HG03575 (cell line): Measurements from ENCODE around the gene HGFAC.

Source experiments
- ATAC-seq: cut with Tn5 transposase; IDR thresholded peaks from one replicate; pipeline ENCODE4 v1.9.1; 2021; ENCODE audit not compliant: unreplicated experiment, insufficient number of reproducible peaks, low FRiP score; ENCODE audit errors: extremely low read depth

Gene HGFAC

GRCh38 chr4:3437582-3437936, 4.2 kb upstream of the HGFAC start:
- ATAC-seq: no peak

- no peak for ATAC-seq
Observed at GRCh38 chr4:3437998-3438846, 3.5 kb upstream of the HGFAC start.

GRCh38 chr4:3438847-3439180, 3.0 kb upstream of the HGFAC start:
- ATAC-seq: no peak

GRCh38 chr4:3439391-3439790, 2.4 kb upstream of the HGFAC start:
- no peak for ATAC-seq

GRCh38 chr4:3440011-3440410, 1.8 kb upstream of the HGFAC start:
- ATAC-seq: no peak

- no peak for ATAC-seq
Observed at GRCh38 chr4:3440979-3441500, 728 bp upstream of the HGFAC start.

- ATAC-seq: no peak
Observed at GRCh38 chr4:3442460-3442958, 741 bp downstream of the HGFAC start.

- ATAC-seq: no peak
Observed at GRCh38 chr4:3442959-3443749, 1.4 kb downstream of the HGFAC start.

GRCh38 chr4:3443750-3444309, 2.1 kb downstream of the HGFAC start:
- no peak for ATAC-seq

GRCh38 chr4:3444351-3445110, 2.8 kb downstream of the HGFAC start:
- ATAC-seq: no peak

GRCh38 chr4:3445111-3445820, 3.5 kb downstream of the HGFAC start:
- ATAC-seq: no peak

GRCh38 chr4:3445829-3446545, 4.2 kb downstream of the HGFAC start:
- ATAC-seq: no peak

- ATAC-seq: no peak
Observed at GRCh38 chr4:3446631-3447320, 5.0 kb downstream of the HGFAC start.

- ATAC-seq: no peak
Observed at GRCh38 chr4:3447431-3448395, 5.9 kb downstream of the HGFAC start.

GRCh38 chr4:3449047-3449573, 7.3 kb downstream of the HGFAC start:
- no peak for ATAC-seq
